Prostate gland (tissue), 2 donors: Measurements from ENCODE around the gene TMEM107.
A peak's percentile ranks its signal among the peaks of the same experiment; 100 is the strongest.

ENCODE experiments used
- CTCF ChIP-seq, 4 experiments: fragments of 200-600 bp in 2 of 4; fragments of 450-650 bp in 2 of 4; sonication (generic) in 2 of 4; IDR thresholded peaks; 1 replicate in 3 of 4; 2 replicates in 1 of 4; pipeline ENCODE4 v1.5.1; 2016 to 2019; ENCODE audit warnings: antibody characterized with exemption in 4 of 4, mild to moderate bottlenecking in 2 of 4, moderate library complexity in 2 of 4
- POLR2A ChIP-seq: fragments of 450-650 bp; IDR thresholded peaks from one replicate; pipeline ENCODE4 v1.6.1; 2016; ENCODE audit warnings: antibody characterized with exemption, mild to moderate bottlenecking
- POLR2AphosphoS5 ChIP-seq: sonication (generic); formaldehyde crosslinking; IDR thresholded peaks from one replicate; pipeline ENCODE4 v1.6.1; 2017; ENCODE audit warnings: antibody characterized with exemption

- TF ChIP-seq CTCF (IDR thresholded peaks at IDR 0.05) (peak in 1 of 4 experiments; percentile 19), POLR2A (peak; percentile 96), POLR2AphosphoS5 (peak; percentile 98)
Observed at GRCh38 chr17:8152112-8152775, 23.9 kb downstream of the TMEM107 start, which contains the start of gene PER1.
